ENCODE data around the gene TMEM156. TPM values are rescaled to one million over a fixed set of nuclear protein-coding genes. Genes with fewer than 3 reads are reported as not detected.

TMEM156 gene
- total RNA-seq, 1 donor from 2014 or later: not detected

- no peak overlapping the region for H3K27ac Mint-ChIP-seq
- no peak for TF ChIP-seq EZH2 (IDR thresholded peaks at IDR 0.05)
- no peak for TF ChIP-seq EZH2phosphoT487 (IDR thresholded peaks at IDR 0.05)
- TF ChIP-seq, protein P1, sequence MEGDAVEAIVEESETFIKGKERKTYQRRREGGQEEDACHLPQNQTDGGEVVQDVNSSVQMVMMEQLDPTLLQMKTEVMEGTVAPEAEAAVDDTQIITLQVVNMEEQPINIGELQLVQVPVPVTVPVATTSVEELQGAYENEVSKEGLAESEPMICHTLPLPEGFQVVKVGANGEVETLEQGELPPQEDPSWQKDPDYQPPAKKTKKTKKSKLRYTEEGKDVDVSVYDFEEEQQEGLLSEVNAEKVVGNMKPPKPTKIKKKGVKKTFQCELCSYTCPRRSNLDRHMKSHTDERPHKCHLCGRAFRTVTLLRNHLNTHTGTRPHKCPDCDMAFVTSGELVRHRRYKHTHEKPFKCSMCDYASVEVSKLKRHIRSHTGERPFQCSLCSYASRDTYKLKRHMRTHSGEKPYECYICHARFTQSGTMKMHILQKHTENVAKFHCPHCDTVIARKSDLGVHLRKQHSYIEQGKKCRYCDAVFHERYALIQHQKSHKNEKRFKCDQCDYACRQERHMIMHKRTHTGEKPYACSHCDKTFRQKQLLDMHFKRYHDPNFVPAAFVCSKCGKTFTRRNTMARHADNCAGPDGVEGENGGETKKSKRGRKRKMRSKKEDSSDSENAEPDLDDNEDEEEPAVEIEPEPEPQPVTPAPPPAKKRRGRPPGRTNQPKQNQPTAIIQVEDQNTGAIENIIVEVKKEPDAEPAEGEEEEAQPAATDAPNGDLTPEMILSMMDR (IDR thresholded peaks at IDR 0.05): no peak
- Histone ChIP-seq H3F3A (ENCODE audit: low read depth) (peaks cover 9% of the 10 kb centered on the region), H3K27ac (no peak overlapping the region), H3K9me3 (ENCODE audit: low read depth) (no peaks in the 10 kb centered on the region), H3K9ac (no peak overlapping the region), H3K4me3 (no peak overlapping the region), H3K36me3 (no peaks in the 10 kb centered on the region), H3K27me3 (no peaks in the 10 kb centered on the region), H2AFZ (replicated peaks) (peak overlapping the region; percentile 13), H4K20me1 (ENCODE audit: low read depth) (no peaks in the 10 kb centered on the region), H3K4me2 (no peak overlapping the region), H3K4me1 (peaks cover 19% of the 10 kb centered on the region), H3K79me2 (ENCODE audit: low read depth) (no peaks in the 10 kb centered on the region)
- DNase-seq (ENCODE audit: low spot score): no peak
- H3K27me3 Mint-ChIP-seq (ENCODE audit: insufficient read depth, low read depth): no peaks in the 10 kb centered on the region
- no peaks in the 10 kb centered on the region for H3K36me3 Mint-ChIP-seq
- H3K4me1 Mint-ChIP-seq: peaks cover 24% of the 10 kb centered on the region
- H3K4me3 Mint-ChIP-seq: no peak overlapping the region
- H3K9me3 Mint-ChIP-seq: no peaks in the 10 kb centered on the region
Observed at GRCh38 chr4:38950734-38951133, 81.5 kb downstream of the TMEM156 start.

DNA sequence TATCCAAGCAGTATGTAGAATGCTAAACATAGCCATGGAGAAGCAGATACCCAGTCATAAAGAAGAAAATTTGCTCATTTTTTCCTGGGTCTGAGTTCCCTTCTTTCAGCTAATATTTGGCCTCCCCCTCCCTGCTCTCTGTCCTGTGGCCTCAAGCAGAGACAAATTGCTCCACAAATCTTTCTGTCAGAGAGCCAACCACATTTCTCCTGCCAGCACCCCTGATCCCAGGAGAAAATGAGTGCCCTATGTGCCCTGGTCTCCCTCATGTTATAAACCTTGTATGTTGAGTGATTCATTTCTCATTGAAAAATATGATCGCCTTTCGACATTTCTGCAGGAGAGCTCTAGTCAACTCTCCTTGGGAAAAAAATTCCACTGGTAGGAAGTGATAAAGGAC lies 82.0 kb downstream of the TMEM156 start:
- H3K4me3 Mint-ChIP-seq: no peak overlapping the region
- DNase-seq (ENCODE audit: low spot score): no peak
- H3K4me1 ChIP-seq: peaks cover 16% of the 10 kb centered on the region
- no peaks in the 10 kb centered on the region for H4K20me1 ChIP-seq (ENCODE audit: low read depth)
- no peak overlapping the region for H3K9ac ChIP-seq
- H3K4me1 Mint-ChIP-seq: peaks cover 24% of the 10 kb centered on the region
- H3K9me3 Mint-ChIP-seq: no peaks in the 10 kb centered on the region
- H3K27me3 ChIP-seq: no peaks in the 10 kb centered on the region
- peak overlapping the region; percentile 1 for H3K27ac Mint-ChIP-seq
- H3K36me3 ChIP-seq: no peaks in the 10 kb centered on the region
- H3K36me3 Mint-ChIP-seq: no peaks in the 10 kb centered on the region
- peaks cover 9% of the 10 kb centered on the region for H3F3A ChIP-seq (ENCODE audit: low read depth)
- peak overlapping the region; percentile 13 for H2AFZ ChIP-seq (replicated peaks)
- no peak overlapping the region for H3K27ac ChIP-seq
- H3K9me3 ChIP-seq (ENCODE audit: low read depth): no peaks in the 10 kb centered on the region
- H3K4me3 ChIP-seq: no peak overlapping the region
- no peaks in the 10 kb centered on the region for H3K79me2 ChIP-seq (ENCODE audit: low read depth)
- no peaks in the 10 kb centered on the region for H3K27me3 Mint-ChIP-seq (ENCODE audit: insufficient read depth, low read depth)
- no peak overlapping the region for H3K4me2 ChIP-seq
- no peak for TF ChIP-seq EZH2phosphoT487 (IDR thresholded peaks at IDR 0.05)
- no peak for TF ChIP-seq EZH2 (IDR thresholded peaks at IDR 0.05)
- TF ChIP-seq, protein P1 (IDR thresholded peaks at IDR 0.05): no peak

DNA sequence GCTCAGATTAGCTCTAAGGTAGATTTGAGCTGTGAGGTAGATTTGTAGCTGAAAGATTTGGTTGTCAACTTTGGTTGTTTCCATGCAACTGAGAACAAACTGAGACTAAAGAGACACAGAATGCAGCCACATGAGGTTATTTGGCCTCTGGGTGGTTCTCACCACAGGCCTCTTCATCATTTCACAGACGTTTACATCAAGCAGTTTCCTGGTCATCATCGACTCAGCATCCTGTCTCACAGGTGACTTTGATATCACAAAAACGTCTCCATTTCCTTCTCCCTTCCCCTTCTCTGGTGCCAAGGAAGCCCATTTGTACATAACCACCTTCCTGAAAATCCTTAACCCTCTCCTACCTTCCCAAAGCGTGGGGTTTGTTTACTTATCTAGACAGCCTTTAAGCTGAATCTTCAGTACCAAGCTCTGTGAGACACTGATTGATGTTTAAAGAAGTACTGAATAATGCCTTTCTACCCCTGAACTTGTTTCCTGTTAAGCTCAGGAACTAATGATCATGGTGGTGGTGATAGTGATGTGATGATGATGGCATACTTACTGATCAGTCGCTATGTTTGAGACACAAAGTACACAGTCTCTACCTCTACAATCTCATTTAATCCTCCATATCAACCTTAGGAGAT lies 82.7 kb downstream of the TMEM156 start:
- Mint-ChIP-seq H3K4me3 (no peak overlapping the region), H3K9me3 (no peaks in the 10 kb centered on the region), H3K36me3 (no peaks in the 10 kb centered on the region), H3K27me3 (ENCODE audit: insufficient read depth, low read depth) (no peaks in the 10 kb centered on the region), H3K4me1 (peaks cover 24% of the 10 kb centered on the region), H3K27ac (no peak overlapping the region)
- no peak overlapping the region for H3K4me3 ChIP-seq
- no peaks in the 10 kb centered on the region for H3K9me3 ChIP-seq (ENCODE audit: low read depth)
- no peaks in the 10 kb centered on the region for H3K79me2 ChIP-seq (ENCODE audit: low read depth)
- H4K20me1 ChIP-seq (ENCODE audit: low read depth): no peaks in the 10 kb centered on the region
- H3K36me3 ChIP-seq: no peaks in the 10 kb centered on the region
- H3K27ac ChIP-seq: no peak overlapping the region
- H3K4me2 ChIP-seq: no peak overlapping the region
- no peak for TF ChIP-seq EZH2 (IDR thresholded peaks at IDR 0.05)
- no peak for DNase-seq (ENCODE audit: low spot score)
- peaks cover 4% of the 10 kb centered on the region for H3F3A ChIP-seq (ENCODE audit: low read depth)
- H3K9ac ChIP-seq: no peak overlapping the region
- H2AFZ ChIP-seq (replicated peaks): peak overlapping the region; percentile 4
- peaks cover 9% of the 10 kb centered on the region for H3K4me1 ChIP-seq
- no peaks in the 10 kb centered on the region for H3K27me3 ChIP-seq

- no peaks in the 10 kb centered on the region for H3K9me3 ChIP-seq (ENCODE audit: low read depth)
- no peak overlapping the region for H3K4me3 ChIP-seq
- H3K4me2 ChIP-seq: no peak overlapping the region
- H3K27me3 ChIP-seq: no peaks in the 10 kb centered on the region
- H3K27ac Mint-ChIP-seq: no peak overlapping the region
- no peaks in the 10 kb centered on the region for H4K20me1 ChIP-seq (ENCODE audit: low read depth)
- no peaks in the 10 kb centered on the region for H3K36me3 Mint-ChIP-seq
- no peaks in the 10 kb centered on the region for H3K27me3 Mint-ChIP-seq (ENCODE audit: insufficient read depth, low read depth)
- H3K9ac ChIP-seq: no peak overlapping the region
- DNase-seq (ENCODE audit: low spot score): no peak
- H3K27ac ChIP-seq: no peak overlapping the region
- H3K9me3 Mint-ChIP-seq: no peaks in the 10 kb centered on the region
- H3K4me1 ChIP-seq: no peaks in the 10 kb centered on the region
- no peaks in the 10 kb centered on the region for H3F3A ChIP-seq (ENCODE audit: low read depth)
- no peaks in the 10 kb centered on the region for H3K79me2 ChIP-seq (ENCODE audit: low read depth)
- H3K4me3 Mint-ChIP-seq: no peak overlapping the region
- no peak for TF ChIP-seq EZH2 (IDR thresholded peaks at IDR 0.05)
- TF ChIP-seq, protein P1 (IDR thresholded peaks at IDR 0.05): no peak
- TF ChIP-seq EZH2phosphoT487 (IDR thresholded peaks at IDR 0.05): no peak
- H3K36me3 ChIP-seq: no peaks in the 10 kb centered on the region
- no peak overlapping the region for H2AFZ ChIP-seq (replicated peaks)
- peaks cover 24% of the 10 kb centered on the region for H3K4me1 Mint-ChIP-seq
Observed at GRCh38 chr4:38948551-38948950, 83.7 kb downstream of the TMEM156 start.
